Prostate gland (tissue), 2 donors: ENCODE measurements around the gene CTNNA1.

ENCODE experiments used
- POLR2A ChIP-seq: fragments of 450-650 bp; IDR thresholded peaks from one replicate; pipeline ENCODE4 v1.6.1; 2016; ENCODE audit warnings: antibody characterized with exemption, mild to moderate bottlenecking
- POLR2AphosphoS5 ChIP-seq: sonication (generic); formaldehyde crosslinking; IDR thresholded peaks from one replicate; pipeline ENCODE4 v1.6.1; 2017; ENCODE audit warnings: antibody characterized with exemption
- TF ChIP-seq, protein P1 (sequence below), 4 experiments: fragments of 200-600 bp in 2 of 4; fragments of 450-650 bp in 2 of 4; sonication (generic) in 2 of 4; IDR thresholded peaks; 1 replicate in 3 of 4; 2 replicates in 1 of 4; pipeline ENCODE4 v1.5.1; 2016 to 2019; ENCODE audit warnings: antibody characterized with exemption in 4 of 4, mild to moderate bottlenecking in 2 of 4, moderate library complexity in 2 of 4

DNA sequence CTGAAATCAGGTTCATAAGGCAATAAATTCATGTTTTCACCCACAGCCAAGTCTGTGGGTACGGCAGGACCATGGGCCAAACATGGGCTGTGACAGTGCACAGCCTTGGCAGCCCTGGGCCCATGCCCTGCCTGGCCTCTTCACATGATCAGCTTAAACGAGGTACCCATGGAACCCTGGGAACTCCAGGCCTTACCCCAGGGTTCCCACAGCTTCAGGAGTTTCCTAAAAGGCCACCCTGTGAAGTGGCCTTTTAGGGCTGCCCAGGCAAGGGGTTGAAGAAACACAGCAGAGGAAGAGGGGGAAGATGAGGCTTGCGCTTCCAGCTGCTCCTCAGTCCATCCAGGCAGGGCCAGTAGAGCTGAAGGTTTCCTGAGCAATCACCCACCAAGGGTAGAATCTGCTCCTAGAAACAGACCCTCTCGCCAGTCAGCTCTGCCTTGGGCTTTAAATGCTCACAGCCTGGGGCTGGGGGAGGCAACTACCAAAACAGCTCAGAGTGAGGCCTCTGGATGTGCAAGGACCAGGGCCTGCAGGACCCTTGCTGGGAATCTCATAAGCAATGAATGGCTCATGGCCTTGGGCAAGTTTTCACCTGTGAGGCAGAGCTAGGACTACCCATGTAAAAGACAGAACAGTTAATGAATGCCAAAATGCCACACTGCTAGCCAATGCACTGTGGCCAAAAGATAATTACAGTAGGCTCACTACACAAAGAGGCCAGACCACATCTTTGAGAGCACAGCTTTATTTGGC lies 201.2 kb downstream of the CTNNA1 start:
- TF ChIP-seq POLR2A, result no peak
- TF ChIP-seq, protein P1, sequence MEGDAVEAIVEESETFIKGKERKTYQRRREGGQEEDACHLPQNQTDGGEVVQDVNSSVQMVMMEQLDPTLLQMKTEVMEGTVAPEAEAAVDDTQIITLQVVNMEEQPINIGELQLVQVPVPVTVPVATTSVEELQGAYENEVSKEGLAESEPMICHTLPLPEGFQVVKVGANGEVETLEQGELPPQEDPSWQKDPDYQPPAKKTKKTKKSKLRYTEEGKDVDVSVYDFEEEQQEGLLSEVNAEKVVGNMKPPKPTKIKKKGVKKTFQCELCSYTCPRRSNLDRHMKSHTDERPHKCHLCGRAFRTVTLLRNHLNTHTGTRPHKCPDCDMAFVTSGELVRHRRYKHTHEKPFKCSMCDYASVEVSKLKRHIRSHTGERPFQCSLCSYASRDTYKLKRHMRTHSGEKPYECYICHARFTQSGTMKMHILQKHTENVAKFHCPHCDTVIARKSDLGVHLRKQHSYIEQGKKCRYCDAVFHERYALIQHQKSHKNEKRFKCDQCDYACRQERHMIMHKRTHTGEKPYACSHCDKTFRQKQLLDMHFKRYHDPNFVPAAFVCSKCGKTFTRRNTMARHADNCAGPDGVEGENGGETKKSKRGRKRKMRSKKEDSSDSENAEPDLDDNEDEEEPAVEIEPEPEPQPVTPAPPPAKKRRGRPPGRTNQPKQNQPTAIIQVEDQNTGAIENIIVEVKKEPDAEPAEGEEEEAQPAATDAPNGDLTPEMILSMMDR (IDR thresholded peaks at IDR 0.05), result no peak
- no peak for TF ChIP-seq POLR2AphosphoS5
